ENCODE data around the gene RBM3.

The RBM3 gene

DNA sequence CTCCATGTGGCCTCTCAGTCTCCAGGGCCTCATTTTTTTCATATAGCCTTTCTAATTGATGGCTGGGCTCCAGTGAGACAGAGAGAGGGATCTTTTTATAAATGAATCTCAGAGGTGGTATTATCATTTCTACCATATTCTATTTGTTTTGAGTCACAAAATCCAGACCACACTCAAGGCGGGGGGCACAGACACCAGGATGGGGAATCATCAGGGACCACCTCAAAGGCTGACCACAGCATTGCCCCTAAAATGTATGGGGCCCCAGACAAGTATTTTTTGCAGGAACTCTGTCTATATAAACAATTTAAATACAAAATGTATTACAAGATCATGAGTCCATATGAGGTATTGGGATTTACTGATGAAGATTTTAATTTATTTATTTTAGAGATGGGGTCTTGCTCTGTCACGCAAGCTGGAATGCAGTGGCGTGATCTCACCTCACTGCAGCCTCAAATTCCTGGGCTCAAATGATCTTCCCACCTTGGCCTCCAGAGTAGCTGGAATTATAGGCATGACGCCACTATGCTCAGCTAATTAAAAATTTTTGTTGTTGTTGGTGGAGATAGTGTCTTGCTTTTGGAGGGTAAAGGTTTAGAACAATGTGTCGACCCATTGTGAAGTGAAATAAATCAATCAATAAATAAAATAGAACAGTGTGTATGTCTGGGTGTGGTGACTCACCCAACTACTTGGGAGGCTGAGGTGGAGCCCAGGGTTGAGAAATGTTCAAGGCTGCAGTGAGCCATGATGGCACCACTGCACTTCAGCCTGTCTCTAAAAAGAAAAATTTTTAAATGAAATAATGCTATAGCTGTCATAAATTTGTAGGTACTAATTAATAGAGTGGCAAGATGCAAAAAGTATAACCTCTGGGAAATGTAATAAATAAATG is 52.4 kb downstream of the RBM3 start:
- DNase-seq (ENCODE audit: low read depth): no peak

Data from stimulated activated CD8-positive, alpha-beta memory T cell treated with anti-CD3 and anti-CD28 coated beads, Interleukin-7, amount 100 ng/mL, for 24 hours (primary cell).